Renal pelvis (tissue), 4 donors: ENCODE results near the gene ATP10A. TPM values are rescaled to one million over a fixed set of nuclear protein-coding genes. Genes with fewer than 3 reads are reported as not detected.
"Not testable (repeated sequence)": the region's sequence is repeated elsewhere in the genome, so short reads cannot be mapped to it uniquely, and the experiment has no call there.

Source experiments
- DNase-seq: peaks from one replicate; pipeline ENCODE4 v3.0.0-alpha.2; 2013
- polyA plus RNA-seq, 3 donors: library from polyadenylated mRNA; unstranded; fragments of 120-200 nt; gene quantifications; one replicate each; pipeline ENCODE4 v1.2.1, GENCODE V29; 2013; ENCODE audit not compliant: insufficient read length in 3 of 3

The ATP10A gene
- polyA plus RNA-seq, 3 donors: 3.1 to 4.6 (median 3.4) TPM

- no peak for DNase-seq
Observed at GRCh38 chr15:25858952-25859760, 4.0 kb downstream of the ATP10A start.

- not testable (repeated sequence) for DNase-seq
Observed at GRCh38 chr15:25856059-25856458, 7.1 kb downstream of the ATP10A start.

DNA sequence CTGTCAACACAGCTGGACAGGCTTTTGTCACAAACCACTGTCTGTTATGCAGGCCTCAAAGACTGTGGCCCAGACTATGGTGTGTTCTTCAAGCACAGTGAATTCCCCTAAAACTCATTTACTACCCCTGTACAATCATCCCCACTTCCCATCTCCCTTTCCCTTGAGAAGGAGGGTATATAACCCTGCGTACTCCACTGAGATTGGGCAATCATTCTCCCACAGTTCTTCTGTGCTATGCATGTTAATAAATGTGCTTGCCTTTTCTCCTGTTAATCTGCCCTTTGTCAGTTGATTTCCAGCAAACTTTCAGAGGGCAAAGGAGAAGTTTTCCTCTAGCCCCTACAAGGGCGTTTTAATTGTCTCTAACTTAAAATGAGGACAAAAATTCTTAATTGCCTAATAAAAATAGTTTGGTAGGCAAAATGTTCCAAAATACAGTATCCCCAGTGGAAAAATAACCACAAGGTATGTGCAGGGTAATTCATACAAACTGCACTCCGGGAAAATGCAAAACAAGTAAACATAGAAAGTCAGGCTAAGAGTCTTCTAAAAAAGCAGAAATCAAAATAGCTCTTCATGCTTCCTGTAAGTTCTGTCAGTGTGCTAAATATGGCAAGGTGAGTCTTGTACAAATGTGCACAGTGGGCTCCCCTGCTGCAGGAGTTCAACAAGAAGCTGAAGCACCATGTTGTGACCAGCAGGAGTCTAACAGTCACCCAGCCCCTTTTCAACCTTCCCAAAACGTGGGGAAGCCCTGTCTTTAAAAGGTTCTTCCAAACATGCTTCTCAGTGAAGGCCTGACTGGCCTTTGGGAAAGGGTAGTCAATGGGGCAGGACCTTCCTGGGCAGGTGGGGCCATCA, 10.2 kb downstream of the ATP10A start:
- no peak for DNase-seq

DNA sequence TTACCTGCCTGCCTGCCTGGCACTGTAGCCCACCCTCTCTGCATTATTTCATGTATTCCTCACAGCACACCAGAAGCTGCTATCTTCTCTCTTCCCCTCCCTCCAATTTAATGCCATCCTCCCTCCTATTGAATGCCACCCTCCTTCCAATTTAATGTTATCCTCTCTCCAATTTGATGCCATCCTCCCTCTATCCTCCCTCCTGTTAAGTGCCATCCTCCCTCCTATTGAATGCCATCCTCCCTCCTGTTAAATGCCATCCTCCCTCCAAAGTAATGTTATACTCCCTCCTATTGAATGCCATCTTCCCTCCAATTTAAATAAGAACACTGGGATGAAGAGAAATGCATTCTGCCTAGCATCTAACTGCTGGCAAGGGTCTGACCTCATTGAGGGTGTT, 11.1 kb downstream of the ATP10A start:
- DNase-seq: no peak

DNA sequence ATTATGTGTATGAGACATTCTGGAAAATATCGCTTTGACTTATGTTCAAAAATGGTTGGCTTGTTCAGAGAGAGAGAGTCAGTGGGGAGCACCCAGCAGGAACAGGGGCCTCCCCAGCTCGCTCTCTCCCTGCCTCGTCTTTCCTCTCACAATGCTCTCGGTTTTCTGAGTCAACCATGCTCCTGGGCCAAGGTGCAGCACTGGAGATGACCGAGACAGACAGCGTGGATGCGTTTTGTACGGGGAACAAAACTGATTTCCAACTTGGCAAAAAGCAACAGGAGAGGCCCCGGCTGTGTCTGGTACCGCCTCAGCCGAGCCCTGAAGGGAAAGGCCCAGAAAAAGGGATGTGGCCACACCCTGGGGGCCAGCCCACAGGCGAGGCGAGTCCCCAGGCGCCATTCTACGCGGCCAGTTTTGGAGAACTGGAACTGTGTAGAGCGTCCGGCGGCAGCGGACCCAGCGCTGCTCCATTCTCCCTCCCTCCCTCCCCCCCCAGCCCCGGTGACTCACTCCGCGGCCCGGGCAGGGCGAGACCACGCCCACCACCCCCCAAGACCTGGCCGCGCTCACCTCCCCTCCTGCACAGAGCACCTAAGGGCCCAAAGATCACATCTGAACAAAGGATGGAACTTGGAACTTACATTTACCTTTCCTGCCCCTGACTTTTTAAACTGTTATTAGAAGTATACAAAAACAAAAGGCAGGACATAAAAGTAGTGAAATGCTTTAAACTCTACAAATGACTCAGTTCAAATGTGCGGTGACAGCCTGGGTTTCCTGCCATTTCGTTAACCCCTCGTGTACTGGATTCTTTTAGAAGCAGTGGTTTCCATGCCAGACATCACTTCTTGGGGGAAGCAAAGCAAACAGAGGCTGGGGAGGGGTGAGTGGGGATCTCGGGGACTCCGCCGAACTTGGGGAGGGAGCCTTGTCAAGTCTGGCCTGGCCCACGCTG, 12.7 kb downstream of the ATP10A start:
- peak; percentile 54 for DNase-seq

DNA sequence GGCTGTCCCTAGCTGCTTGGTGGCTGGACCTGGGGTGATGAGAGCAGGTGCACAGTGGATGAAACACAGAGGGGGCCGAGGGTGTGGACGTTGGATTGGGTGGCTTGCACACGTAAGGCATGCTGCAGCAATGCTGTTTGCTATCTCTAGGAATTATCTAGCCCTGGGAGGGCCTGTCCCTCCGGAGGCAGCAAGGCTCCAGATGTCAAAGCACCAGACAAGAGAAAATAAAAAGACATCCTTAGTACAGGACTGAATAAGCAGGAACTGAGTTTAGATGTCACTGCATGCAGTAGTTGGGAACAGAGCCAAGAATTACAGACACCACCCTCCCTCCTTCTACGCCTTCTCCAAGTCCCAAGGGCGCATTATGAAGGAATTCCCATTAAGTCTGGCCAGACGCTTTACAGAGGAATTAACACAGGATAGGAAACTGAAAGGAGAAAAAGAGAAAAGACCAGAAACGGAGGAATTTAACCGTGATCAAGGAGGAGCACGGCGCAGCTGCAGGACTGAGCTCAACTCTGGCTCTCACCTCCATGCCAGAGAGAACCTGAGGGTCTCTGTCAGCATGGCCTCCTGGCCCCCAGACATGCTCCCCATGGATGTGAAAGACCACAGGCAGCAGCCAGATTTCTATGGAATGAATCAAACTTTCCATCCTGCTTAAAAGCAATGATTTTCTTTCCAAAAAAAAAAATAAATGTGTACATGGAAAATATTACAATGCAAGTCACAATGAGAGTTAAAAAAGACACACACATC, 13.8 kb downstream of the ATP10A start:
- peak; percentile 54 for DNase-seq

DNA sequence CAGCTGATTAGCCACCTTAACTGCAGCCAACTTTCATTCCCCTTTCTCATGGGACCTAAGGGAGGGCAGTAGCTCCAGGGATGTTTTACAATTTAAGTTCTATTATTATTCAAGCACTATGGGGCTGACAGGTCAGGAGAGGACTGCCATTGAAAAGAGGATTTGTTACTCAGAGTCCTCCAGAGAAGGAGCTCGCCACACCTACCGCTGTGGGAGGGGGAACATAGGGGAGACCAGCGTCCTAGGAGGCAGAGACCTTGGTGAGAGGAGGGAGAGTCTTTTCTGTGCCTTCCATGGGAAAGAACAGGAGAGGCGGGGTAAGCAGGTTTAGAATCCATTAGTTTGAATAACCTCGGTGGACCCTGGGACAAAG, 14.4 kb downstream of the ATP10A start:
- no peak for DNase-seq

DNA sequence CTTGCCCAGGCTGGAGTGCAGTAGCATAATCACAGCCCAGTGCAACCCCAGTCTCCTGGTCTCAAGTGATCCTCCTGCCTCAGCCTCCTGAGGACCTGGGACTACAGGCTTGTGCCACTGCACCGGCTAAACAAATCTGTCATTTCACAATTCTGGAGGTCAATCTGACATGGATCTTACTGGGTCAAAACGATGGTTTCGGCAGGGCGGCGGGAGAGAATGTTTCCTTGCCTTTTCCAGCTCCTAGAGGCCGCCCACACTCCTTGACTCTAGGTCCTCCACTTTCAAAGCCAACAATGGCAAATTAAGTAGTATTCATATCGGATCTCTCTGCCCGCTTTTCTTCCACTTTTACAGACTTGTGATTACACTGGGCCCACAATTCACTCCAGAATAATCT, 14.8 kb downstream of the ATP10A start:
- no peak for DNase-seq

DNA sequence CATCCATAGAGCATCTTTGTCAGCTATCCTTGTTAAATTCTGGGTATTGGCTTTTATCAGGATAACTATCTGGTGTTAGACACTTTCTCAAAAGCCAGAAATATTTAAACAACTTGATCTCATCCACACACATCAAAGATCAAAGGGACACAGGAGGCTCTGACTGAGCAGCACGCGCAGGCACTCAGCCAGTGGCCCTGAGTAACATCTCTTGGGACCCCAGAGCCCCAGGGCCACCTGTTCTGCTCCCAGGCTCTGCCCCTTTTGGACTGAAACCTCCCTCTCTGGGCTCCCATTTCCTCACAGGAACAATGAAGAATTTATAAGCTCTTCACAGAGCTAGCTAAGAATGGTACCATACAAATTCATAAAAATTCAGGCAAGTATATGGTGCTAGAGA, 16.1 kb downstream of the ATP10A start:
- DNase-seq: no peak

DNA sequence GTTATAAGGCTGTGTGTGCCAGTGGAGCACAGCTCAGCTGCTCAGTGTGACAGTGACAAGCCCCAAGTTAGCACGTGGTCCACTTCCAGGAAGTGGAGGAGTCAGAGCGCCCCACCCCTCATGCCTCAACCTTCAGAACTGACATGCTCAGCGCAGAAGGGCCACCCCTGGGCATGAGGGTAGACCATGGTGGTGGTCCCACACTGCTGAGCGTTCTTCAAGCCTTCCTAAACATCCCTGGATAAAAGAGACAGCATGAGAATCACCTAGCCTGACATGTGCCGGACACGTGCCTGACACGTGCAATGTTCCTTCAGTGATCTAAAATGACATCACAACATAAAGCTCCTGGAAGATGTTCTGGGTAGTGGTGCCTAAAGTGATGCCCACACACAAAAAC, 16.8 kb downstream of the ATP10A start:
- DNase-seq: no peak

GRCh38 chr15:25844981-25845680, 18.0 kb downstream of the ATP10A start:
- DNase-seq: no peak

- DNase-seq: no peak
Observed at GRCh38 chr15:25844542-25844941, 18.6 kb downstream of the ATP10A start.

- no peak for DNase-seq
Observed at GRCh38 chr15:25844076-25844475, 19.1 kb downstream of the ATP10A start.

GRCh38 chr15:25839638-25840156, 23.4 kb downstream of the ATP10A start:
- DNase-seq: no peak

GRCh38 chr15:25838871-25839195, 24.3 kb downstream of the ATP10A start:
- no peak for DNase-seq

DNA sequence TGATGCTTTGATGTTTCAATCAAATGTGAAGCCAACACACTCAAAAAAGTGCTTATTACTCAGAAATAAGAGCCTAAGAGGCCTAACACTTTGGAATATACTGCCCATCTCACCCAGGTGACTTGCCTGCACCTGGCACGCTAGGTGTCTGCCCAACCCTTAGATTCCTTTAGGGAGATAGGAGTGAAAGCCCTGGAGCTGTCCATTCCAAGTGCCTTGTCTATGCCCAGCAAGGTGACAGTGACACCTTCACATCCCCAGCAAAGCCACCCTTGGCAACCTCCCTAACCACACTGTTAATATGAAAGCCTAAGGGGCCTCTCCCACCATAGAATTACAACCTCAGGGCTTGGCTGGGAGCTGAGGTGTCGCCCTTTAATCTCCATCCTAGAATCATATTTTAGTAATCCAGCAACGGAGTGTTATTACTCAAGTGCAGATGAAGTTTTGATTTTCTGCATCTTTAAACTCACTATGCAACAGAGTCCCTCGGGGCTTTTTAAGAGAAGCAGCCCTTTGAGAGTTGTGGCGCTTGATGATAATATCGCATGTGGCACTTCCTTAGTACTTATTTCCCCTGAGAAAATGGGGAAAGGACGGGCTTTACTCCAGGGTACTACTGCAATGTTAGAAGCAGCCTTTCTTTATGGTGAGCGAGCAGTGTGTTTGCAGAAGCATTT, 24.8 kb downstream of the ATP10A start:
- no peak for DNase-seq

GRCh38 chr15:25832158-25832557, 31.0 kb downstream of the ATP10A start:
- DNase-seq: no peak

DNA sequence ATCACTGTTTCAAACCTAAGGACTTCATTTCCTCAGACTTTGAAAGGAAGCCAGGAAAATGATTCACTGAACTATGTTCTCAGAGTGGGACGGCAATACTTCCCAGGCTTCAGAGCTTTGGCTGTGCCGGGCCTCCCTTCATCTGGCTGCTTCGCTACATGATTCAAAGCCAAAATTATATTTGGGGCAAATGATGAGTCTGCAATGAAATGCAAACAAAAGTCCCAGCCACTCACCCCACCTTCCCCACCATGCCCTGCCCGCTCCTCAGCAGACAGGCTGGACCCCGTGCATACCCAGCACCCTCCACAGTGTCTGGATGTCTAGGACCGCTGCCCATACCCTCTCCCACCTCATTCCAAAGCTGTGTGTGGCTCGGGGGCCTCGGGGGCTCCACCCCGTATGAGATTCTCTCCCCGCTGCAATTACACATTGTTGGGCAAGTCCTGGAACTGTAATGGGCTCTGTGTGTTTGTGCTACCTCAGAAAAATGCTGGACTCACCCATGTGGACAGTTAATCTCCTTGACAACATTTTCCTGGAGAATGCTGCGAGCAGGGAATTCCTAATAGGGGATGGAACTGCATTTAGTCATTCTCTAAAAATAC, 32.2 kb downstream of the ATP10A start:
- no peak for DNase-seq

DNA sequence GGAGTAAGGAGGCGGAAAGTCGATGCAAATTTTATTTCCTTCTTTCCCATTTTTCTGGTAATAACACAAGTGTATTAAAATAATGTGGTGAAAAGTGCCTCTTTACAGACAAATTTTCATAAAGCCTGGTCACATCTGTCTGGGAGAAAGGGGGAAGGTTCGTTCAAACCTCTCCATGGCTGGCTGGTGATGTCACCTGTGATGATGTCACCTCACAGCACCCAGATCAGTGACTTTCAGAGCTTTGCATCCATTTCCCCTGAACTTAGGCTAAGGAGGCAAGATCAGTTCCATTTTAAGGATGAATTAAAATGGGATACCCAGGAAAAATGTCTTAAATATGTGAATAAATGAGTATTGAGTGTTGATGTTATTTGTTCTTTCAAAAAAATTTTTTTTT, 34.1 kb downstream of the ATP10A start:
- no peak for DNase-seq
